IPS-NIHi11 (cell line): Measurements from ENCODE around the gene SHROOM3.

Experiments
- DNase-seq: peaks from one replicate; pipeline ENCODE4 v3.0.0; 2012; ENCODE audit warnings: mixed read lengths, low spot score

The SHROOM3 gene

DNA sequence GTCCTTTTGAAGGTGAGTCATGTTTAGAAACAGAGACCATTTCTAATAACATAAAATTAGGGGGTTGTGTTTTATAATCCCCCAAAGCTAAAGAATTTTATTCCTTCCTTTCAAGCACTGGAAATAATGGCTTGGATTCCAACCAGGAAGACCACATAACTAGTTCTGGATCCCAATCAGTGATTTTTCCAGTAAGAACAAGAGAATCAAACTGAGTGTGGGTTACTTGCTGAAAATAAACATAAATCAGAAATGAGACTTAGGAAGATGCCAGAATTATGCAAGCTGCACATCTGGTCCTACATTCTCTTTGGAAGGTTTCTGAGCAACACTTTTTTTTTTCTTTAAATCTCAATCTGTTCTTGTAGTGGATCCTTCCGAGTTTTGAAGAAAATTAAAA, 386.6 kb downstream of the SHROOM3 start:
- DNase-seq, result no peak

DNA sequence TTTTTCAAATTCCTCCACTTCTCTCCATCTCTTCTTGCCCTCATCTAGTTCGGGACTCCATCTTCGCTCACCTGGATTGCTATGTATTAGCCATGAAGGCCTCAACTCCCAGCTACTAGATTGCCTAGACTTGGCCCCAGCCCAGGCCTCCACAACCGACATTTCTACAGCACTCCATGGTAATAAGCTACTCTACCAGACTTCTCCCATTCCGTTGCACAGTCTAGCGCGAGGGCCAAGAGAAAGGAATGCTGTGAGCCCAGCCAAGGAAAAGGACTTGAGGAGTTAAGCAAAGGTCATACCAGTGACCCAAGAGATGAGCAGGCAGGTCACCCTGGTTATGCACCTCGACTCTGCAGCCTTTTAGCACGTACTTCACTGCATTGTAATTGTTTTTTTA, 387.3 kb downstream of the SHROOM3 start:
- DNase-seq, result no peak

DNA sequence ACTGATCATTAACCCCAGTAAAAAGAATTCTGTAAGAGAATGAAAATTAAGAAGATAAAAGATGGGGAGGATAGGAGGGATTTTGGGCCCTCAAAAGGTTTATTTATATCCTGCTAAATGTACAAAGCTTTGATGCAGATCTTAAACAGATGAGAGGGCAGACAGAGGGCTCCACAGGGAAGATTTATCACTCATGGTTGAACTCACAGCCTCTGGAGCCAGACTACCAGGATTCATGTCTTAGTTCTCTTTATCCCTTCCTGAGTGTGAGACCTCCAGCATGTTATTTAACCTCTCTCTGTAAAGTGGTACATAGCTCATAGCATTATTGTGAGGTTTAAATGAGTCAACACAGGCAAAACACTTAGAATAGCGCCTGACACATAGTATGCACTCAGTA, 388.5 kb downstream of the SHROOM3 start:
- no peak for DNase-seq

DNA sequence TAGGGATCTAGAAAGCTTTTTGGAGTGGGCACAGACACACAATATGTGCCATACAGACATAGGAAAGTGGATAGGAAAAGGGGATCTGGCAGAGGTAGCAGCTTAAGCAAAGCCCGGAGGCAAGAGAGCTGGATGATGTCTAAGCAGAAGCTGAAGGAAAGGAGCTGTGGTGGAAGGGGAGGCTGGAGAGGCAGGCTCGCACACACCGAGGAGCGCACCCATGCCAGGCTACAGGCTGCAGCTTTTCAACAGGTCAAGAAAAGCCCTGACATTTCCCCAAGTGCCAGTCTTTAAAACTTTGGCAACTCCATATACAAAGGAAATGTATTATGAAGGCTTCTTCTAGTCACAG, 395.6 kb downstream of the SHROOM3 start:
- DNase-seq, result no peak

DNA sequence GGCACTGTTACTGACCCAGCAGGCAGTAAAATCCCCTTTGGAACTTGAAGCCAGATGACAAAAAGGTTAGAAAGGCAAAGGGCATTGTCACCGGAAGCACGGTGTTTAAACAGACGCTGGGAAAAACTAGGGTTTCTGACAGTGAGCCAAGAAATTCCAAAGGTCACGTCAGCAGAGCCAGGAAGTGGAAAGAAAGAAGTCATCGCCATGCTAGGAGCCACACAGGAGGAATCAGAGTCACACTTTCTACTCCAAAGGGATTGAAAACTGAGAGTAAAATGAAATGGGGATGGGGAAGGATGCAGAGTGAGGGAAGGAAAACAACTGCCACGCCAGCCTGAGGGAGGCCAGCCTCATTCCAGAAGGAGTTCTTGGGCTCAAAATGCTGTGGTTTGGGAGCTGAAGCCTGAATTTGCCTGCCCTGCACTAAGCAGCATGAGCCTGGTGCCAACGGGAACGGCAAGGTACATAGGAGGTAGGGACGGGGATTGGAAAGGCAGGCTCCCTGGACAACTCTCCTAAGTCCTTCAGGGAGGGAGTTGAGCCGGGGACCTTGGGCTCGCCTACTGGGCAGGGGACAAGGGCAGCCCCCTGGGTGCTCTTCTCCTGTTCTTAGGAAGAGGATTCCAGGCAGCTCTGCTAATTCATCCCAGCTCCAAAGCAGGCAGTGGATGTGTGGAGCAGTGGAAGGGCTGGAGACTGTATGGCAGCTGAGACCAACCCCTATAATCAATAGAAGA, 396.1 kb downstream of the SHROOM3 start:
- peak; percentile 29 for DNase-seq

DNA sequence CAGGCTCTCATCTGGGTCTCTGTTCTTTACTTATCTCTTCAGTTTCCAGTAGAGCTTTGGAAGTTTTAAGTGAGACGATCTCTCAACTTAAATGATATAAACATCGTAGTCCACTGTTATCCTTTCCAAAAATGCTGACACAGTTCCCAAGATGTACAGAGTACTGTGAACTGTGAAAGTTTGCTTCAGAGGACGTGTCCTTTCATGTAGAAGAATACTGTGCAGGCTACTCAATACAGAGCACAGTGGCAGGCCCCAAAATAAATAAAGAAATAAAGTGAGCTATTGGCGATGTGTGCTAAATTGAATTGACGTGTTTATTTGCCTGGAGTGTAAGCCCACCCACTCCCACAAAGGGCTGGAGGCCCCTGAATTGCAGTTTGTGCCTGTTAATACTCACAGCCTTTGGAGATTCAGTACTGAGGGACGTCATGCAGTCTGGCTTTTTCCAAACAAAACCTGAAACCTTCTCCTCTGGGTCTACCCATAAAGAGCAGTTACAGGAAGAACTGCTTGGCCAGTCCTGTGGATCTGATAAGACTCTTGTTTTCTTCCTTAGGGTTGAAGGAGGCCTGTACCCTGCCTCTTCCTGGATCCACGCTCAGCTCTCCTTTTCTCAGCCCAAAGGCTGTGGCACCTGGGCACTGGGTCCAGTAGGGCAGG, 396.8 kb downstream of the SHROOM3 start:
- no peak for DNase-seq
